ENCODE data around the gene MEPCE. TPM values are rescaled to one million over a fixed set of nuclear protein-coding genes. Genes with fewer than 3 reads are reported as not detected.
"Not testable (repeated sequence)": the region's sequence is repeated elsewhere in the genome, so short reads cannot be mapped to it uniquely, and the experiment has no call there.

MEPCE gene
- total RNA-seq, 2 experiments from 2014 or later = 44.2 to 65.6 TPM

DNA sequence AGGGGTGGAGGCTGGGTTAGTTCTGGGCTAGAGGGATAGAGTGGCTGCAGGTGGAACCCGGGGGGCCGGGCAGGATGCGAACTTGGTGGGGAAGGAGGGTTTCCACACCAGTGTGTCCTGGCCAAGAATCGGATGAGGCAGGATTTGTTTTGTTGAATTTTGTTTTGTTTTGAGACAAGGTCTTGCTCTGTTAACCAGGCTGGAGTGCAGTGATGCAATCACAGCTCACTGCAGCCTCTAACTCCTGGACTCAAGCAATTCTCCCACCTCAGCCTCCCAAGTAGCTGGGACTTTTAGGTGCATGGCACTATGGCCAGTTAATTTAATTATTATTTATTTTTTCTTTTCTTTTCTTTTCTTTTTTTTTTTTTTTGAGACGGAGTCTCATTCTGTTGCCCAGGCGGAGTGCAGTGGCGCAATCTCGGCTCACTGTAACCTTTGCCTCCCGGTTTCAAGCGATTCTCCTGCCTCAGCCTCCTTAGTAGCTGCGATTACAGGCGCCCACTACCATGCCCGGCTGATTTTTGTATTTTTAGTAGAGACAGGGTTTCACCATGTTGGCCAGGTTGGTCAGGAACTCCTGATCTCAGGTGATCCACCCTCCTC, 19.7 kb downstream of the MEPCE start:
- ChIA-PET POLR2A (interaction anchor here (0.9 to 1.6 kb wide), 3 partner anchors 12 to 27 kb away, joined by 3 to 6 read pairs (median 6); partner anchors contain the start of gene PPP1R35), CTCF (ENCODE audit: unreplicated experiment) (no interaction called here)
- peaks cover 27% of the 10 kb centered on the region for H3K4me1 ChIP-seq (ENCODE audit: insufficient read depth, low read length, poor library complexity, severe bottlenecking)
- no peak overlapping the region for H3K4me2 ChIP-seq (ENCODE audit: low read length)
- TF ChIP-seq, protein P1, sequence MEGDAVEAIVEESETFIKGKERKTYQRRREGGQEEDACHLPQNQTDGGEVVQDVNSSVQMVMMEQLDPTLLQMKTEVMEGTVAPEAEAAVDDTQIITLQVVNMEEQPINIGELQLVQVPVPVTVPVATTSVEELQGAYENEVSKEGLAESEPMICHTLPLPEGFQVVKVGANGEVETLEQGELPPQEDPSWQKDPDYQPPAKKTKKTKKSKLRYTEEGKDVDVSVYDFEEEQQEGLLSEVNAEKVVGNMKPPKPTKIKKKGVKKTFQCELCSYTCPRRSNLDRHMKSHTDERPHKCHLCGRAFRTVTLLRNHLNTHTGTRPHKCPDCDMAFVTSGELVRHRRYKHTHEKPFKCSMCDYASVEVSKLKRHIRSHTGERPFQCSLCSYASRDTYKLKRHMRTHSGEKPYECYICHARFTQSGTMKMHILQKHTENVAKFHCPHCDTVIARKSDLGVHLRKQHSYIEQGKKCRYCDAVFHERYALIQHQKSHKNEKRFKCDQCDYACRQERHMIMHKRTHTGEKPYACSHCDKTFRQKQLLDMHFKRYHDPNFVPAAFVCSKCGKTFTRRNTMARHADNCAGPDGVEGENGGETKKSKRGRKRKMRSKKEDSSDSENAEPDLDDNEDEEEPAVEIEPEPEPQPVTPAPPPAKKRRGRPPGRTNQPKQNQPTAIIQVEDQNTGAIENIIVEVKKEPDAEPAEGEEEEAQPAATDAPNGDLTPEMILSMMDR (conservative IDR thresholded peaks at IDR 0.05; ENCODE audit: low read length) = no peak
- no peak for TF ChIP-seq EZH2phosphoT487 (IDR thresholded peaks at IDR 0.05; ENCODE audit: borderline replicate concordance, low read depth, low read length)
- H2AFZ ChIP-seq (ENCODE audit: low read length) = no peak overlapping the region
- H3K27ac ChIP-seq (ENCODE audit: low read depth, low read length, poor library complexity, severe bottlenecking) = no peak overlapping the region
- H3K4me3 ChIP-seq (ENCODE audit: low read depth, low read length, poor library complexity, severe bottlenecking) = no peak overlapping the region
- no peaks in the 10 kb centered on the region for H3K36me3 ChIP-seq (ENCODE audit: insufficient read depth, low read length)
- no peaks in the 10 kb centered on the region for H4K20me1 ChIP-seq (ENCODE audit: insufficient read depth, low read length)
- H3K9me2 ChIP-seq (ENCODE audit: insufficient read depth, low read length) = no peaks in the 10 kb centered on the region
- no peaks in the 10 kb centered on the region for H3K79me2 ChIP-seq (ENCODE audit: insufficient read depth, low read depth, low read length)
- no peaks in the 10 kb centered on the region for H3K9me3 ChIP-seq (ENCODE audit: low read length)
- no TSS peak for BruUV-seq (replicated peaks)
- DNase-seq (ENCODE audit: low spot score) = no peak
- intact Hi-C loops (cut with micrococcal nuclease; ENCODE audit: unreplicated experiment) = no loop called here

DNA sequence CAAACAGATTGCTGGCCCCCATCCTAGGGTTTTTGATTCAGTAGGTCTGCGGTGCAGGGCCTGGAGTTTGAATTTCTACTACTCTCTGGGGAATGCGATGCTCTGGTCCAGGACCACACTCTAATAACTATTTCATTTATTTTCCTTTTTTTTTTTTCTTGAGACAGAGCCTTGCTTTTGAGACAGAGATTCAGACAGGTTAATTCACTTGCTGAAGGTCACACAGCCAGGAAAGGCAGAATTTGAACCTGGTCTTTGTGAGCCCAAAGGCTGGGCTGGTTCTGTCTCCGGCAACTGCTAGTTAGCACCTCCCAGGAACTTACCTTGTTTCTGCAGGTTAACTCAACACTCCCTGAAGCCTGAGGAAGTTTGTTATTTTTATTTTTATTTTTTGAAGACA, 22.9 kb downstream of the MEPCE start:
- intact Hi-C loops (cut with micrococcal nuclease; ENCODE audit: unreplicated experiment) = no loop called here

DNA sequence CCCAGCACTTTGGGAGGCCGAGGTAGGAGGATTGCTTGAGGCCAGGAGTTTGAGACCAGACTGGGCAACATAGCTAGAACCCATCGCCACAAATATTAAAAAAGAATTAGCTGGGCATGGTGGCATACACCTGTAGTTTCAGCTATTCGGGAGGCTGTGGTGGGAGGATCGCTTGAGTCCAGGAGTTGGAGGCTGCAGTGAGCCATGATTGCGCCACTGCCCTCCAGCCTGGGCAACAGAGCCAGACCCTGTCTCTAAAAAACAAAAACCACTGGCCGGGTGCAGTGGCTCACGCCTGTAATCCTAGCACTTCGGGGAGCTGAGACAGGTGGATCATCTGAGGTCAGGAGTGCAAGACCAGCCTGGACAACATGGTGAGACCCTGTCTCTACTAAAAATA, 24.2 kb downstream of the MEPCE start:
- H4K20me1 ChIP-seq (ENCODE audit: insufficient read depth, low read length); BruUV-seq (replicated peaks); H2AFZ ChIP-seq (ENCODE audit: low read length); intact Hi-C loops (cut with micrococcal nuclease; ENCODE audit: unreplicated experiment); H3K4me3 ChIP-seq (ENCODE audit: low read depth, low read length, poor library complexity, severe bottlenecking); H3K4me2 ChIP-seq (ENCODE audit: low read length); DNase-seq (ENCODE audit: low spot score); H3K9me3 ChIP-seq (ENCODE audit: low read length); H3K27ac ChIP-seq (ENCODE audit: low read depth, low read length, poor library complexity, severe bottlenecking); H3K79me2 ChIP-seq (ENCODE audit: insufficient read depth, low read depth, low read length); CTCF ChIA-PET (ENCODE audit: unreplicated experiment); H3K36me3 ChIP-seq (ENCODE audit: insufficient read depth, low read length); H3K9me2 ChIP-seq (ENCODE audit: insufficient read depth, low read length): not testable (repeated sequence)
- POLR2A ChIA-PET = interaction anchor here (0.6 to 1.6 kb wide), 4 partner anchors 9 to 78 kb away, joined by 3 read pairs; no protein-coding TSS in a partner anchor
- peaks cover 12% of the 10 kb centered on the region for H3K4me1 ChIP-seq (ENCODE audit: insufficient read depth, low read length, poor library complexity, severe bottlenecking)

More for the DNA sequence above, 22.9 kb downstream of the MEPCE start:
- POLR2A ChIA-PET = interaction anchor here (0.6 to 1.6 kb wide), 4 partner anchors 17 to 319 kb away, joined by 3 read pairs; no protein-coding TSS in a partner anchor
- H3K4me2 ChIP-seq (ENCODE audit: low read length) = no peak overlapping the region
- CTCF ChIA-PET (ENCODE audit: unreplicated experiment) = no interaction called here
- peaks cover 12% of the 10 kb centered on the region for H3K4me1 ChIP-seq (ENCODE audit: insufficient read depth, low read length, poor library complexity, severe bottlenecking)
- H3K79me2 ChIP-seq (ENCODE audit: insufficient read depth, low read depth, low read length) = no peaks in the 10 kb centered on the region
- no peak overlapping the region for H3K4me3 ChIP-seq (ENCODE audit: low read depth, low read length, poor library complexity, severe bottlenecking)
- no peaks in the 10 kb centered on the region for H4K20me1 ChIP-seq (ENCODE audit: insufficient read depth, low read length)
- H3K9me3 ChIP-seq (ENCODE audit: low read length) = no peaks in the 10 kb centered on the region
- TF ChIP-seq, protein P1 (conservative IDR thresholded peaks at IDR 0.05; ENCODE audit: low read length) = no peak
- TF ChIP-seq EZH2phosphoT487 (IDR thresholded peaks at IDR 0.05; ENCODE audit: borderline replicate concordance, low read depth, low read length) = no peak
- H3K27ac ChIP-seq (ENCODE audit: low read depth, low read length, poor library complexity, severe bottlenecking) = no peak overlapping the region
- BruUV-seq (replicated peaks) = no TSS peak
- no peak for DNase-seq (ENCODE audit: low spot score)
- no peaks in the 10 kb centered on the region for H3K36me3 ChIP-seq (ENCODE audit: insufficient read depth, low read length)
- no peak overlapping the region for H2AFZ ChIP-seq (ENCODE audit: low read length)
- H3K9me2 ChIP-seq (ENCODE audit: insufficient read depth, low read length) = no peaks in the 10 kb centered on the region

Data from OCI-LY7 (cell line).